ENCODE data around the gene CHAT.

Gene CHAT

GRCh38 chr10:49613882-49614241 is at the start of gene CHAT:
TSS of gene CHAT (plus strand) at chr10:49614037. CDS start at chr10:49614190, 153 bp downstream.
- DNase-seq (ENCODE audit: low read depth), result no peak

- no peak for DNase-seq (ENCODE audit: low read depth)
These were observed 49.3 kb upstream of the CHAT start for GRCh38 chr10:49564461-49565009.

GRCh38 chr10:49567810-49568209 is 46.0 kb upstream of the CHAT start:
- no peak for DNase-seq (ENCODE audit: low read depth)

GRCh38 chr10:49568235-49568634 is 45.6 kb upstream of the CHAT start:
- DNase-seq (ENCODE audit: low read depth), result no peak

GRCh38 chr10:49569031-49569631 is 44.7 kb upstream of the CHAT start:
- no peak for DNase-seq (ENCODE audit: low read depth)

GRCh38 chr10:49571388-49571787 is 42.4 kb upstream of the CHAT start:
- DNase-seq (ENCODE audit: low read depth), result no peak

GRCh38 chr10:49572594-49573114 is 41.2 kb upstream of the CHAT start:
- no peak for DNase-seq (ENCODE audit: low read depth)

GRCh38 chr10:49575489-49576072 is 38.3 kb upstream of the CHAT start:
- no peak for DNase-seq (ENCODE audit: low read depth)

- DNase-seq (ENCODE audit: low read depth), result no peak
These were observed 36.5 kb upstream of the CHAT start for GRCh38 chr10:49577182-49577925.

GRCh38 chr10:49578392-49578791 is 35.4 kb upstream of the CHAT start:
- DNase-seq (ENCODE audit: low read depth), result no peak

- no peak for DNase-seq (ENCODE audit: low read depth)
These were observed 34.2 kb upstream of the CHAT start for GRCh38 chr10:49579621-49580020.

- DNase-seq (ENCODE audit: low read depth), result no peak
These were observed 28.4 kb upstream of the CHAT start for GRCh38 chr10:49585387-49585786.

- no peak for DNase-seq (ENCODE audit: low read depth)
These were observed 25.9 kb upstream of the CHAT start for GRCh38 chr10:49587981-49588380.

GRCh38 chr10:49592726-49593563 is 20.9 kb upstream of the CHAT start:
- DNase-seq (ENCODE audit: low read depth), result no peak

GRCh38 chr10:49593564-49593875 is 20.3 kb upstream of the CHAT start:
- no peak for DNase-seq (ENCODE audit: low read depth)

- no peak for DNase-seq (ENCODE audit: low read depth)
These were observed 19.8 kb upstream of the CHAT start for GRCh38 chr10:49593998-49594397.

- DNase-seq (ENCODE audit: low read depth), result no peak
These were observed 19.2 kb upstream of the CHAT start for GRCh38 chr10:49594594-49594993.

- no peak for DNase-seq (ENCODE audit: low read depth)
These were observed 18.7 kb upstream of the CHAT start for GRCh38 chr10:49595003-49595712.

- DNase-seq (ENCODE audit: low read depth), result no peak
These were observed 17.9 kb upstream of the CHAT start for GRCh38 chr10:49595713-49596492.

GRCh38 chr10:49596493-49596809 is 17.4 kb upstream of the CHAT start:
- DNase-seq (ENCODE audit: low read depth), result no peak

- no peak for DNase-seq (ENCODE audit: low read depth)
These were observed 17.0 kb upstream of the CHAT start for GRCh38 chr10:49596836-49597235.

Data from HS-27A (cell line).